Measurements from ENCODE around the gene DRD3.

The DRD3 gene

DNA sequence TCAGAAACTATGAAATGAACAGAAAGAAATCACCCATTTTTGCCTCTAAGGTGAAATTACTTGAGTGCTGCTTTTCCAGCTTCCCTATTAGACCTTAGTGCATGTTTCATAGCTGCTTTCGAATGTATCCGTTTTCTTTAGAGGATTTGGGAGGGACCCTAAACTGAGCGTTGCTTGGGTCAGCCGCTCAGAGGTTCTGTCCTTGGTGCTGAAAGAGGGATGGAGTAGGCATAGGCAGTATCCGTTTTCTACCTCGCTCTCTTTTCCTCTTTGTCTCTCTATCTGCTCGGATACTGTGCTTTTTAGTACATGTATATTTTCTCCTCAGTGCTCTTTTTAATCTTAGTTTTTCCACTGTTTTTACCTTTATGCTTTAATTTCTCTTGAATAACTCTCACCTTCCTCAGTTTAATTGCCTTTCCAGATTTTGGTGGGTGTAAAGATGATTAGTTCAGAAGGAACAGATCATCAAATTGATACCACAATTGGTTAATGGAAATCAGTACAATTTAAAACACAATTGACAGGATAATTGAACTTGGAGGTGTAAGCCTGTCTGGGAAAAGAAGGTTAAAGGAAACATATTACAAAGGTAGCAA is at the start of gene DRD3:
TSS of gene DRD3 (minus strand) at position 283 of the 599 bp plus-strand sequence. CDS start 7,060 bp downstream, outside the sequence.
- no peak for DNase-seq (ENCODE audit: low read depth)

DNA sequence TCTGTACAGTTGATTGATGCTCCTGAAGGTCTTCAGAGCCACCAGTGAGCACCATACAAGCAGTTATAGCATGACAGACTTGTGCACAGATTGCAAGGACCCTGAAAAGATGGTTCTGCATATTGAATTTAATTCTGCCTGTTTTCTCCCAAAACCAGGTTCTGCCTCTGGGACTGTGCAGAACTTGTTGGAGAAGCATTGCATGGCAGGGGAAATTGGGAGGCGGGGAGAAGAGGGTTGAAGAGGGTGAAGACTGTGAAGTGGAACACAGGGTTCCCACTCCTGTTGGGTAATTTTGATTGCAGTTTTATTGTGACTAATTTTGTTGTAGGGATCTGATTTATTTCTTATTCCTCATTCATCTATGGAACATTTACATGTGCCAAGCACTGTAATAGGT is 48.2 kb upstream of the DRD3 start:
- DNase-seq (ENCODE audit: low read depth), result no peak

DNA sequence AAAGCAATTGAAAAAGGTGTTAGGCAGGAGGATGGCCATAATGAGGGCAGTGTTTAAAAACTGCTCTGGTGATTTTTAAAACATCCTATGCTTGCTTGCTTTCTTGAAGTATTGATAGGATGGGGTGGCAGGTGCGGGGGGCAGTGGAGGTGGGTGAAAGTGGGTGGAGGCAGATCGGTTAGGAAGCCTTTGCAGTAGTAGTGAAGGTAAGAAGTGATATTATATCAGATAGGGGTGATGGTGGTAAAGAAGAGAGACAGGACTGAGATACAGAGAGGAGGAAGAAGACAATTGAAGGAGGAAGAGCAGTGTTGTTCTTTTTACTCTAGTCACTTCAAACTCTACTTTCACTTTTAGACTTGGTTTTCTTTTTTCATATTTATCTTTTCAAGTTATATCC is 47.5 kb upstream of the DRD3 start:
- no peak for DNase-seq (ENCODE audit: low read depth)

DNA sequence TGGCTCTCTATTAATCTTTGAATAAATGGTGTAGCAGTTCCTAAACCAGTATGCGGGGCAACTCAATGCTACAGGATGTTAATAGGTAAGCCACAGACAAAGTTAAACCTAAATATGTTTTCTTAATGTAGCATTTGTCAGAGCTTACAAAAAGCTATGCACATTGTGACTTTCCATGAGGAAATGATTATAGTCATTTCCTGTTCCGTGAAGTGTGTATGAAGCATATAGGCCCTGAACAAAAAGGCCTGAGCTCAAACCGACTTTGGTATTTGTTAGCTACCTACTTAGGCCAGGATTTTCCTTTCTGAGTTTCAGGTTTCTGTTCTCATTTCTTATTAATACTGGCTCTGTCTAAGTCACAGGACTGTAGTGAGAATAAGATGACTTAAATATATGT is 44.3 kb upstream of the DRD3 start:
- no peak for DNase-seq (ENCODE audit: low read depth)

DNA sequence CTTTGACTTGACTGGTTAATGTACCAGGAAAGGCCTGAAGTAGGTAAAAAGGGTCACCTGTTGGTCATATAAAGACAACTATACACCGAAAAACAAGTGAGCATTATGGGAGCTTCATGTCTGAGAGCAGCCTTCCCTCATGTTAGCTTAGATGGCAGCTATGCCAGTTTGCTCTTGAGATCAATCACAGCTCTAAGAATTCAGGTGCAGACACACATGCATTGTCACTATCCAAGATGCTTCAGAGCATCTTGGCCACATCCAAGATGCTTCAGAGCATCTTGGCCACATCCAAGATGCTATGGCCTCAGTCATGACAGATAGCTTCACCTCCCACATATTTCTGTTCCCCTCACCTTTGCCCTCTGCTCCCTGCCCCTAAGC is 43.0 kb upstream of the DRD3 start:
- no peak for DNase-seq (ENCODE audit: low read depth)

DNA sequence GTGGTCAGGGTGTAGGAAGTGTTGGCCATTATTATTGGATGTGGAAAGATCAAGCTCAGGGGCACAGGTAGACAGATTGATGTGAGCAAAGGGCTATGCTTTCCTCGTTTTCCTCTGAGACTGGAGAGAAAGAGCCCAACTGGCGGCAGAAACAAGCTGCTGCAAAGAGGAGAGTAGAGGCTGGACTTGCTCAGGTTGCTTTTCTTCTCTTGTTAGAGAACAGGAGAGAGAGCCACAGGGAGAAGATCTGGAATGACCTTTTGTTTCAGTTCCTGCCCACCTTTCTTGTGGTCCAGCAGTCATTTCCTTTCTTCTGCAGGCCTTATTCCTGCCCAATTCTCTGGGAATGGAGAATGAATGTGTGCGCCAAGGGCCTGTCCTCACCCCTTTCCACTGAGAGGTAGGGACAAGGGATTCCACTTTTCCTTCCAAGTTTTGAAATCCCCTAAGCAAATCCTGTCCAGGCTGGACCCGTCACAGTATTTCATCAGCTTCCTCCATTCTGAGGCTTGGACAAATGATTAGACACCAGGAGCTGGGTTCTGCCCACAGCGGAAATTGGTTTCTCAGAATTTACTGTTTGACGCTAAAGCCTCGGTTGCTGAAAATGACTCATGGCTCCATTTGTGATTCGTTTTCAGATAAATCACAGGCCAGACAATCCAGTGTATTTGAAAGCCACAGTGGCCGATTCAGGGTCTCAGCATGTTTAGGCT is 42.5 kb upstream of the DRD3 start:
- DNase-seq (ENCODE audit: low read depth), result peak; percentile 36

DNA sequence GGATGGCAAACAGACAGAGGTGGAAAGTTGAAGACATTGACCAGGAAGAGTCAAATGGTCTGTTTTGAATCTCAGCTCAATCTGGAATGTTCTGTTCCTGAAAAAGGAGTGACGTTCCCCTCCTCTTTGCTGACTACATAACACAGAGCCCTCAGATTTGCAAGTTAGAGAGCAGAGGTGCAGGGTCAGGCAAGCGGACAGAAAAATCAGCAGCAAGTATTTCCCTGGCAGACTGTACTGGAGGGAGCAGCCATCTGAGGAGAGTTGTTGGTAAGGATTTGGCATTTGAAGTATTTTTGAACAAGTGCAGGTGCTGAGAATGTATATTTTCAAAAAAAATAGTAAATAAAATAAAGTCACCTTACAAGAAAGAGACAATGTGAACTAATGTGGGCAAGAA is 40.9 kb upstream of the DRD3 start:
- no peak for DNase-seq (ENCODE audit: low read depth)

DNA sequence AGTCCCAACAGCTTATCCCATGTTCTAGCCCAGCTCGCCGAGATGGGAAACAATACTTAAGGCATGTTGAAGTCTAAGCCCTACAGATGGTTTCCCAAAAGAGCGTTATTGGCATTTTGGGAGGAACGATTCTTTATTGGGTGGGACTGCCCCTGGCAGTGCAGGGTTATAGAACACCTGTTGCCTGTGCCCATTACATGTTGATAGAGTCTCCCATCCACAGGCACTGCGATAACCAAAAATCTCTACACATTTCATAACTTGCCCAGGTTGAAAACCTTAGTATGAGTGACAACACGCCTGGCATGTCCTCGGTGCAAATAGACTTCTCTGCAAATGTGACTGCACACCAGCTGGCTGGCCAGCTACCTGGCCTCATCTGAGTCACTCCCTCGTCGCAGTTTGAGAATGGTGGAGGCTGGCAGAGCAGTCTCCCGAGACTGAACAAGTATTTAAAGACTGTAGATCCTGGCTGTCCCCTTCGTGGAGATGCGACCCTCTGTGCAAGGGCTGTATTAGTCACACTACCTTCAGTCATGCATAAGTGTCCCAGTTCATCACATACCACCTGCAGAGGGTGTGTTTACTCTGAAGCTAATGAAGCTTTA is 39.8 kb upstream of the DRD3 start:
- no peak for DNase-seq (ENCODE audit: low read depth)

DNA sequence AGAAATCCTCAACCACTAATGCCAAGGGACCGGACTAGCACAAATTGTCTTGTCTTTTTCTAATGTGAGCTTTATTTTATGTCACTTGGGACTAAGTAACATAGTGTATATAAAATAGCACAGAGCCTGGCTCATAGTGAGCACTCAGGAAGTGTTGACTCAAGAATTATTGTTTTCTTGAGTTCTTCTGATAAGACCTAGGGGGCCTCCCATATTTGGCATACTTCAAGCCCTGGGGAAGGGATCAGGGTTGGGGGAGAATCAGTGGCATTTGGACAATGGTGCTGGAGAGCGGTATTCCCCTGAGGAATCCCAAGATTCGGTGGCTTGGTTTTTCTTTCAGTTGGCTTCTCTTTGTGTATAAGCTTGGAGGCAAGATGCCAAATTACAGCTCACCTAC is 39.2 kb upstream of the DRD3 start:
- no peak for DNase-seq (ENCODE audit: low read depth)

DNA sequence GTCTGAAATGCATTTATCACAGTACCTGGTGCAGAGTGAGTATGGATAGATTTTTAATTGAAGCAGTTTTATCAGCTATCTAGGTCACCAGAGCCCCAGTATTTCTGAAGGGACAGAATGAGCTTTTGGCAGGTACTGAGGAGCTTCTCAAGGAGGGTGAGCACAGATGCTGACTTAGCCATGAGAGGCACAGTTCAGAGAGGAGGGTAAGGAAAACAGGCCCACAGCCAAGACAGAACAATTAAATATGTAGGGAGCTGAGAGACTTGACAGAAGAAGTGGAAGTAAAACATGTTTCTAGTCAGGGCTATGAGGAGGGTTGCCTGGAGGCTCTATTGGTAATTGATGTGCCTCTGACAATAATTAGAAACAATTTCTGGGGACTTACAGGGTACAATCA is 38.4 kb upstream of the DRD3 start:
- DNase-seq (ENCODE audit: low read depth), result no peak

DNA sequence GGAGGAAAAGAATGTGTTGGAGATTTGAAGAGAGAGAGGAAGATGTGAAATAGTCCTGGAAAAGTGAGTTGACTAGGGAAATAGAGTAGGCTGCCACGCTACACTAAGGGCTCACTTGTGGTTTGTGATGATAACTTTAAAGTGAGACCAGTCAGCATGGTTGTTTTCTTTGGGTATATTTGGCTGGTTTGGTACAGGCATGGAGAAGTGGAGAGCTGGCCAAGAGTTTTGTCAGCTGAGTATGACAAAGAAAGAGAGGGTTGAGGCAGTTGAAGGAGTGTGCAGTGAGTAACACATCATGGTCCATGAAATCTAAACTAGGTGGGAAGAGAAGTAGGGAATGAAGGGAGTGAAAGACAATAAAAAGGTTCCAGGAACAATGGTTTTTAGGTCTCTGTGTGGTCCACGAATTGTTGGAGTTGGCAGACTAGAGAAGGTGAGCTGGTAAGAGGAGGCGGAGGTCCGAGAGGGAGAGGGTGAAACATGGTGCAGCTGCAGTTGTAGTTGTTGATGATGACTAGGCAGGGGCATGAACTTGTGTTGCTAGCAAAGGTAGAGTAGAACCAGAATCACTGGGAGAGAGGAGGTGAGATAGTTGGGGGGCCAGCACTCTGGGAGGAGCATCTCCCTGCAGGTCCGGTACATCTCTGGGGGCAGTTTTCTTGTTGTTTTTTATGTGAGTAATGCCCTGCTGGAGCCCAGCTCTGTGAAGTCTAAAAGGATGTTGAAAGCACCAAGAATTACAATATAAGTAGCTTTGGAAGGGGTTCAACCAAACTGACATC is 37.5 kb upstream of the DRD3 start:
- DNase-seq (ENCODE audit: low read depth), result no peak

DNA sequence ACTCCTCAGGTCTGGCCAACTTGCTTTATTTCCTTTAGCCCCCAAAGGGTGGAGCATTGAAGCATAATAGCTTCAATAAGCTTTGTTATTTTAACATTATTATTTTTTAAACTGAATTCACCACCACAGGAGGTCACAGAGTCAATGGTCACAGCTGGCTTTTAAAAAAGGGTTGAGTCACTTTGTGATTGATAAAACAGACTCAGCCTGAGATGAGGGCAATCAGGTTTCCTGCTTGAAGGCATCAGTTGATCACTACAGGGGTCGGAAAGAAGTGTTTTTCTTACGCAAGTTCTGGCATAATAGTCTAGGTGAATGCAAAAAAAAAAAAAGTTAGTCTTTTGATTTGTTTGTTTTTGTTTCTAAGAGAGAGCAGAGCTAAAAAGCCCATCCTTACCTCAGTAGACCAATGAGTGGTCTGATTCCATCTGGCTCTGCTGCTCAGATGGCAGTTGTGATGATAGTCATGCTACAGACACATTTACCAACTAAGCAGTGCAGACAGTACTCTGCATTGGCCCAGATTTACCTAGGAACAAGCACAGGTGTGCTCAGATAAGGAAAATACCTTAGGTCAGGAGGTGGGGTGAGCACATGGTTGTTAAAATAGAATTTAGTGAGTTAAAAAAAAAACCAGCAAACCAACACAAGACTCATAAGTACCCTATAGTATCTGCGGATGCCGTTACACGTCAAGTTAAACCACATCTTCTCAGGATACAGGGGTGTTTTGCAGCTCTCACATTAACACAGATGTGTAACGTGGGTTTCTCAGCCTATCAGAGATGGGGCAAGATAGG is 35.9 kb upstream of the DRD3 start:
- DNase-seq (ENCODE audit: low read depth), result peak; percentile 37

DNA sequence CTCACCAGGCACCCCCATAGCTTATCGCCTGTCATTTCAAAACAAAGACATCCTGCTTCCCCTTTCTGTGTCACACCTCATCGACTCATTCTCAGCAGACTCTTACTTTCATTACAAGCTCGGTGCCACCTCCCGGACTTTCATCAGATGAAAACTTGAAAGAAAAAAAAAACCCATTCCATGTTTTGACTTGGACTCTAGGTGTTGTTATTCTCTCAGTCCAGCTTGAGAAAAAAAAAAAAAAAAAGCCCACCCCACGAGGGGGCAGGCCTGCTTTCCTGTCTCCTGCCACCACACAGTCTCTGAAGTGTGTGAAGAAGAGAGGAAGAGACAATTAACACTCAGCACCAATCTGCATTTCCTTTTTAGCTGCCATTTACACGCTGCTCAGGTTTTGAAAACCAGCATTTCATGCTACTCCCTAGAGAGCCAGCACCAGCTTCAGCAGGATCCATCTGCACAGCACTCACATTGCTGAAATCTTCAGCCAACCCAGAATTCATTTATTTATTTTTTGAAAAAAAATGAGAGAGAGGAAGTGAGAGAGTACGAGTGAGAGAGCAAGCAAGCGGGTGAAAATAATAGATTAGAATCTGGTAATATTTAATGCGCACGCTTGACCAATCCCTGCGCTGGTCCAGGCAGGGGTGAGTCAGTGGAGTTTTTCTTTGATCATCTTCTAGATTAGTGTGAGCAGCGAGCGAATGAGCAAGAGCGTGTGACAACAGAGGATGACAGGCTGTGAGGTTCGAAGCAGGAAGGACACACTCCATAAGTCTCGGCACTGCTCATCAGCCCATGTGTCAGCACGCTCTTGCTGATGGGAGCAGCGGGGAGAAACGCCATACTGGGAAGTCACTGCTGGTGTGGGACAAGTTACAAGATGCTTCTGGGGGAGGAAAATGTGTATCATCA is 35.0 kb upstream of the DRD3 start:
- peak; percentile 65 for DNase-seq (ENCODE audit: low read depth)

DNA sequence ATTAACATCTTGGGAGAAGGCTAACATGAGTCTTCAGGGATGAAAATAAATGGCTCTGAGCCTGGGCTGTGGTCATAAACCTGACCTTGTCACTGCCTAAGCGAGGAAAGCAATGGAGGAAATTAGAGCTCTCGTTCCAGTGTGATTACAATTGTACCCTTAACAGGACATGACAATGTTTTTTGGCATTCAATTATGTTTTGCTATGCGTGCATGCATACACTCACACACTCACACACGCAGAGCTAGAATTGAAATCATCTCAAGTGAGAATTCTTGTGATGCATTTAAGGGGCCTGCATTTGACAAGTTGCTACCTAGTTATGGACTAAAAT is 34.4 kb upstream of the DRD3 start:
- no peak for DNase-seq (ENCODE audit: low read depth)

DNA sequence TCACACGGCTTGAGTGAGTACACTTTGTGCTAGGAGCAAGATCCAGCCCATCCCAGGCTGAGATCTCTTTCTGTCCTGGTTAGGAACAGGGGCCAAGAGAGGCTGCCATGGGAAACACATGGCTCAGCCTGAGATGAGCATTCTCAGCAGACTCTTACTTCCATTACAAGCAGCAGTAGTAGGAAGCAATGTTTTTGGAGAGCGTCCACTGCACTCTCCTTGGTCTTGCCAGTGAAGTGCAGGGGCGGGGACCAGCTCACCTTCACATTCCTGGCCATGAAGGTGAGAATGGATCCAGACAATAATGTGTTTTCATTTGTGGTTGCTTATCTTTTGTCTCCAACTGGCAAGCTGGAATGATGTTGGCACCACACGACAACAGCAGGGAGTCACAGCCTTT is 33.8 kb upstream of the DRD3 start:
- DNase-seq (ENCODE audit: low read depth), result no peak

DNA sequence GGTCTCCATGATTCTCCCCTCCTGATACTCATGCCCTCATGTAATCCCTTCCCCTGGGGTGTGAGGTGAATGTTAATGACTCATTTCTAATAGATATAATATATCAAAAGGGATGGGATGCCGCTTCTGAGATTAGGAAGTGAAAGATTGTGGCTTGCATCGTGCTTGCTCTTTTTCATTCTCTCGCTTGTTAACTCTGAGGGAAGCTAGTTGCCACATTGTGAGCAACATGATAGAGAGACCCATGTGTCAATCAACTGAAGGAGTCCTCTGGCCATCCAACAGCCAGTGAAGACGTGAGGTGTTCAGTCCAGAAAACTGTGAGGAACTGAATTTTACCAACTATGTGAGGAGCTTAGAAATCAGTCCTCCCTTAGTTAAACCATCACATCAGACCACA is 28.9 kb upstream of the DRD3 start:
- no peak for DNase-seq (ENCODE audit: low read depth)

DNA sequence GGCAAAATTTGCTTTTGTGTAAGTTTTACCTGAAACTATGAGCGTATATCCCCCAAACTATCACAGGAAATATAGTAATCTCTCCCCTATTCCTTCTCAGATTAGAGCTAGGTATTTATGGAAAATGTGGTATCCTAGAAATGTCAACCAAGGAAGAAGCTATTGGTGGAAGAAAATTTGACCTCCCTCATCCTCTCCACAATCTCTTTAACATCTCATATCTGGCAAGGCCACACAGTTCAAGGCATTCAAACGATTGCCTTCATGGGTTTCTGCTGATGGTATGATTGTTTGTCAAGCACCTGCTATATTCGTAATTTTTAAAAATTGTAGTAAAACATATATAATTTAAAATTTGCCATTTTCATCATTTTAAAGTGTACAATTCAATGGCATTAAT is 27.5 kb upstream of the DRD3 start:
- no peak for DNase-seq (ENCODE audit: low read depth)

DNA sequence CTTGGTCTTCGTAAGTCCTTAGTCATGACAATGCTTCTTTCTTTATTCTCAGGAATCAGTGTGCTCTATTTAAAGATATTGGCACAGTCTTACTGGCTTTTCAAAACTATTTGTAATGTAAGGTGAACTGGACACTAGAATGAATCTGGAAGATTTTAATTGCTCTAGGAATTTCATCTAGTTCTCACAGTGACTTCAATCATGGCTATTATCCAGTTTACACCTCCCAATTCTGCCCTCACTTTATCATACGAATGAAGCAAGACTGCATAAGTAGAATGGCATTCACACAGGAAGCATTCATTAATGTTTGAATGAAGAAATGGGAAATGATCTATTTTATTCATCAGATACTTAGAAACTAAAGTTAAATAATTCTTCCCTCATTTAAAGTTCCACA is 26.7 kb upstream of the DRD3 start:
- no peak for DNase-seq (ENCODE audit: low read depth)

DNA sequence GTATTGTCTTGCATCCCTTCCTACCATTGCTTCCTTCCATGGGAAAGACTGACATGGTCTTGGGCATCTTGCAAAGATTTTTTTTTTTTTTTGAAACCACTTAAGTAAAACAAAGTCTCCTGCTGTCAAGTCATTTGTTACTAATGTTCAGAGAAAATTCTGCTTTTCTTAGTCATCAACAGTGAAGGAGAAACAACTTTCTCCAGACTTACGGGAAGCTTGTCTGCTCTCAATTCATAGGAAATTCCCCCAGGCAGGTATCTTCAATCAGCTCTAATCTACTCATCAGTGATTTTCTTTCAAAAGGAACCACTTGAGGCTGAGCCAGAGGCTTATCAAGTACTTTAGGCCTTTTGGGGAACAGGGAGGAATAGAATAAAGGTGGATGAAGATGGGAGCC is 15.9 kb upstream of the DRD3 start:
- DNase-seq (ENCODE audit: low read depth), result no peak

DNA sequence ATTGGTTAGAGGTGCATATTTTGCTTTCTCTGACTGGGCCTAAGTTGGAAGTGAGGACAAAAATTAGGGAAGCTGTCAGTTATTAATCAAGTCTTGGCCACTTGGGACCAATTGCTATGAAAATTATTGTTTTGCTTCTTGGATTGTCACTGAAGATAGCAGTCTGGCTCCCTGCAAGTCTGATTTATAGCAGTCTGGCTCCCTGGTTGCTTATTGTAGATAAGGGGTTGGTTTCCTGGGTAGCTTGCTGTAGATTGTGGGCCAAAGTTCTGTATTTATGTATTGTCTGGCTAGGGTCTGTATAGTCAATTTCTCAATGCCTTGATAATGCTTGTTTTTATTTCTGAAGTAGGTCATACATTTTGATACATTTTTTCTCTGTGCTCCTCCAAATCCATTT is 13.3 kb upstream of the DRD3 start:
- no peak for DNase-seq (ENCODE audit: low read depth)

DNA sequence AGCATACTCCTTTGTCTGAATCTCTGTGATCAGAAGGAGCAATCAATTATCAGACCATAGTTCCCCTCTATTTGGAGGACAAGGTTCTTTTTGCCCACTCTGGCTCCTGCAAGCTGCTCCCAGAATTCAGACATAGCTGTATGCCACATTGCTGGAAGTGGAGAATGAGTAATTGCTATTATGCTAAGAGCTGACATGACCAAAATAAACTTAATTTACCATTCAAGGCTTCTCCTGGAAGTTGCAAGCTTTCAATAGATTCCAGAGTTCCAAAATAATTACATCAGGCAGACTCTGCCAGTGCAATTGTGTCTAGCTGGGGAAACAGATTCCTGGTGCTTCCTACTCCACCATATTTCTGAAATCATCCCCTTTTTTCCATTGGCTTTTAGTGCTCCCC is 7.6 kb upstream of the DRD3 start:
- DNase-seq (ENCODE audit: low read depth), result no peak

Data from activated T-cell treated with anti-CD3 and anti-CD28 coated beads for 24 hours (primary cell).